ENCODE measurements around the gene KCNH2.

- no peak for TF ChIP-seq MED13 (CRISPR knock-in tag; IDR thresholded peaks at IDR 0.05)
- no peak for TF ChIP-seq RXRB (CRISPR knock-in tag; IDR thresholded peaks at IDR 0.05; ENCODE audit: borderline replicate concordance)
- TF ChIP-seq ZNF138 (CRISPR knock-in tag; IDR thresholded peaks at IDR 0.05; ENCODE audit: low read depth), result no peak
- TF ChIP-seq YEATS2 (CRISPR knock-in tag; IDR thresholded peaks at IDR 0.05; ENCODE audit: borderline replicate concordance), result no peak
- no peak for TF ChIP-seq RELA (CRISPR knock-in tag; IDR thresholded peaks at IDR 0.05)
- no peak for TF ChIP-seq THYN1 (CRISPR knock-in tag; IDR thresholded peaks at IDR 0.05; ENCODE audit: borderline replicate concordance, low read depth)
- TF ChIP-seq ZNF605 (CRISPR knock-in tag; IDR thresholded peaks at IDR 0.05), result no peak
Measured at GRCh38 chr7:150959739-150960734, 18.1 kb downstream of the KCNH2 start.

Data from HepG2 (cell line).